ENCODE data around the gene DCST2.
A peak's percentile ranks its signal among the peaks of the same experiment; 100 is the strongest.

Gene DCST2

DNA sequence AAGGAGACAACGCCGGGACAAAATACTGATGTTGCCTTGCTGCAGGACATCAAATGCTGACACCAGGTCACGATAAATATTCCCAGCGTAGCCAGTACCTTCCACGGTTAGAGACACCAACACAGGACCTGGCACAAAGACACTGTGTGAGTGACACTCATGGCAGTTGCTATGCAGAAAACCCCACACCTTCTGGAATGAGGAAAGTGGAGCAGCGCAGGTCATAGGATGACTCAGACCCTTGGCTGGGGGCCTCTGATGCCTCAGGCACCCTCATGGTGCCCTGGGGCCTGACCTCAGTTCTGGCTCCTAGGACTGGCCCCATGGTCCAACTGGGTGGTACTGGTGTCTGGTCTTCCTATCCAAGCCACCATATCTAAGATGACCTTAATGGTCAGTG lies 7.0 kb downstream of the DCST2 start:
- peak; percentile 28 for DNase-seq (ENCODE audit: low read depth, low spot score)

DNA sequence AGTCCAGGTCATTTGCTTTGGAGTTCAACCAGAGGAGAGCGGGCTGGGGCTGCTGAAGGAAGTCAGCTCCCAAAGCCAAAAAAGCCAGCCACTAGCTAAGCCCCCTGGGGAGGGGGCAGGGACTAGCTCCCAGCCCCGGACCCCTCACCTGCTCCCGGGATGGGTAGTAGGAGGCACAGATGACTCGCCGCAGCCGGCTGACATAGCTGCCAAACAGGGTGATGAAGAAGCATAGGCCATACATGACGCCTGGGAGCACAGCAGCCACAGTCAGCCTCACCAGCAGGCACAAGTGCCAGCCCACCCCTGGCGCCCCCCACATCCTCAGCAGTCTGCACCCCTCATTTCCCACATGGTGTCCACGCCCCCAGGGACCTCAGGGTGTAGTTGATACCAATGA lies 7.4 kb downstream of the DCST2 start:
- DNase-seq (ENCODE audit: low read depth, low spot score), result no peak

DNA sequence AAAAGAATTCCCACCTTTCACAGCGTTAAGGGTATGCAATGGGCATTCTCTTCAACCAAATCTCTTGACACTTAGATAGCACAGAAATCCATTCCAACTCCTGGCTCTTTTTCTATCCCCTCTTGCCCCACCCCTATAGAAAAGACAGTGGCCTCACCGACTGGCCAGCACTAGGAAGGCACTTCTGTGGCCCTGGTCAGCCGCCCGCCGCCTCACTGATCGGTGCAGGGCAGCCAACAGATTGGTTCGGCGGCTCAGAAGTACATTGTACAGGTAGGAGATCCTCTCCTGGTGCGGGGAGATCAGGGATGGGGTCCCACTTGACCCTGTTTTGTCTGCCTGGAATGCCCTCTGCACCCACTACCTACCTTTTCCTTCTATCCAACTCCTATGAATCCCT lies 9.3 kb downstream of the DCST2 start:
- no peak for DNase-seq (ENCODE audit: low read depth, low spot score)

DNA sequence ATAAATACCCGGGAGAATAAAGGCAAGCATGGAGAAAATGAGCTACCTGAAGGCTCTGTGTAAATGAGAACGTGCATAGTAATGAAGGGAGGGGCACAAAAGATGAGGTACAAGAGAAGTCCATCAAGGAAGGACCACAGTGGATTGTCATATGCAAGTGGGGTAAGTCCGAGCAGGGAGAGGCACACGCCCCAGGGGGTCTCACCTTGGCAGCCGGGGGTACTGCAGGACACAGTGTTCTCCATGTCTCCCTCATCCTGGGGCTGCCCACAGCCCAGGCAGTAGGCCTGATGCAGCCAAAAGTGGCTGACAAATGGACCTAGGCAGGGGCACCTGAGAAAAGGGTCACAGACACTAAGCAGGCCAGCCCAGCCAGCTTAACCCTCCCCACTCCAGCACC lies 10.0 kb downstream of the DCST2 start:
- no peak for DNase-seq (ENCODE audit: low read depth, low spot score)

DNA sequence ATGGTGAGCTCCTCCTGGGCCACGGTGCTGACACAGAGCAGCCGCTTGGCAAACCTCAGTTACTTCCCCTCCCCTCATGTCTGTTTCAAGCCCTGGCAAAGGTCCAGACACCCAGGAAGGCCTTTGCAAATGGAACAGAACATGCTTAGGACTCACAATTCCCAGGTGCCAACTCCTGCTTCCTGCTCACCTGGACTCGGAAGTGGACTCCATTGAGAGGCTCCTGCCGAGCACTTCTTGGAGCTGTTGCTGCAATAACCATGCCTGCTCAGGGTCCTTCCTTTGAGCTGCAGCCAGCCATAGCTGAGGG lies 10.7 kb downstream of the DCST2 start:
- no peak for DNase-seq (ENCODE audit: low read depth, low spot score)

DNA sequence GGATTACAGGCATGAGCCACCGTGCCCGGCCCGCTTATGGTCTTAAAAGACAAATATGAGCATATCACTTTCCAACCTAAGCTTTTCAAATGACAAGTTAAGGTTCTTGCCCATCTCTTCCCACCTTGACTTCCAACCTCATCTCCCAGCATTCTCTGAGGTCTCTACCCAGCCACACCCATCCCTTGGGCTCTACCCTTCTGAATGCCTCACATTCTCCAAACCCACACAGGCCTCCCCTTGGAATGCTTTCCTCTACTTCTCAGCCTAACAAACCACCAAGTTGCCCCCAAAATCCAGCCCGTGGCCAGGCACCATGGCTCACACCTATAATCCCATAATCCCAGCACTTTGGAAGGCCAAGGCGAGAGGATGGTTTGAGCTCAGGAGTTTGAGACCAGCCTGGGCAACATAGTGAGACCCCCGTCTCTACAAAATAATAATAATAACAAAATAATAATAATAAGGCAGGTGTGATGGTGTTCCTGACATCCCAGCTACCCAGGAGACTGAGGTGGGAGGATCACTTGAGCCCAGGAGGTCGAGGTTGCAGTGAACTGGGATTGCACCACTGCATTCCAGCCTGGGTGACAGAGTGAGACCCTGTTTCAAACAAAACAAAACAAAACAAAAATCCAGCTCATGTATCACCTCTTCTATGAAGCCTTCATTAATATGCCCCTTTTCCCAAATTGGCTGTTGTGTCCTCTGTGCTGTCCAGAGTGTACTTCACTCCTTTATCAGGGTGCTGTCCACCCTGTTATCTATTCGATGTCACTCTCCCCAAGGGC lies 11.2 kb downstream of the DCST2 start:
- peak; percentile 29 for DNase-seq (ENCODE audit: low read depth, low spot score)

DNA sequence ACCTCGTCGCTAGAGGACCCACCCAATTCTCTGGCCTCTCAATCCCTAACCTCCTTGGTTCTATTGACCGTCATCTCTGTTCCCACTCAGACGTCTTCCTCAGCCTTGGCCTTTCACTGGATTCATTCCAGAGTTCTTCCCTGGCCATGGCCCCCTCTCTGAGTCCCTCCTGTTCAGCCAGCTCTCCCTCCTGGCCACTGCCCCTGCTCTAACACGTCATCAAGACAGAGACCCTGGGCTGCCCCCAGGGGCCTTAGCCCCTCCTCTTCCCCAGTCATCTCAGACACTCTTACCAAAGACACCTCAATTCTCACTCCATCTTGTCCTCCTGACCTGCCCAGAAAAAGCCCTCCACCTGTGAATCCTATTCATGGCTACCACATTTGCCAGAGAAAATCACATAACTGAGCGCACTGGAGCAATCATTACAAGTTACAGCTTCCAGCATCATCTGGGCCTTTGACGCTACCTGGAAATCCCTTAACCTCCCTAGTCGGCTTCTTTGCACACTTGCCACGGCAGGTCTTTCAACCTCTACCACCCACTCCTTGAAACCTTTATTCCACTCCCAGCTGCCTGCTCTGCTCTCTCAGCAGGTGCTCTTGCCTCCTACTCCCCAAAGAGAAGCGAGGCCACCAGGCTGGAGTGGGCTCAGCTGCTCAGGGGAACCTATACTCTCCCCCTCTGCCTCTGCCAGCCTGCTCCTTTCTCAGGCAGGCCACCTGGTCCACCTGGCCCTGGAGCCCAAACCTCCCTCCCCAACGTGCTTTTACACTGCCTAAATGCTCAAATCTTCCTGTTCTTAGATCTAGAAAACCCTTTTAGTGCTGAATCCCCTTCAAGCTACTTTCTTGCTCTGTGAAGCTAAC lies 14.0 kb downstream of the DCST2 start:
- DNase-seq (ENCODE audit: low read depth, low spot score), result no peak

DNA sequence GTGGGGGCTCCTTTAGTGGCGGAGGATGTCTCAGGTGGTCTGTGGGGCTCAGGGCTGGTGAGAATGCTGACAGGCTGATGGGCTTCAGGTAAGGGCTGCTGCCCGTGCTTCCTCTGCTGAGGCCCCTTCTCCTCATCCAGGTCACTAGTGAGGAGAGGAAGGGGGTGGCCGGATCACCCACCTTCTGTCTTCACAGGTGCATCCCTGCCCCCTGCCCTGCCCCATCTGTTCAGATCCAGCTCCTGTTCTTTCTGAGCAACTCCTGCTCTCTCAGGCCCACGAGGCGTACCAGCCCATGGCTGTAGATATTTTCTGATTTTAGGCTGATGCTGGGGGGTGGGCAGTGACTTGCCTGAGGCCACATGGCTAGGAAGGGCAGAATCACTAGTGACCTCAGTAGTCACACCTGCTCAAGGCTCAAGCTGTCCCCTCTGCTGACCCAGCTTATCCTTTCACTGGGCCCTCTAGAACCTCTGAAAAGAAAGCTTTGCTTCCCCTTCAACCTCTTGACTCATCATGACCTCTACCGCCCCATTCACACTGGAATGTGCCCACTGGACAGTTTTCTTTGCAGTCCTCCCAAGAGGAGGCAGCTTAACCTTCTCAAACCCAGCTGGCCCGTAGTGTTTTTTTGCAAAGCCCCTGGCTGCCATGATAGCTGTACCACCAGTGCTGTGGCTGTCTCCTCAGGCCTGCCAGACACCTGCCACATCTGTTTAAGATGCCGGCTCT lies 14.8 kb downstream of the DCST2 start:
- no peak for DNase-seq (ENCODE audit: low read depth, low spot score)

DNA sequence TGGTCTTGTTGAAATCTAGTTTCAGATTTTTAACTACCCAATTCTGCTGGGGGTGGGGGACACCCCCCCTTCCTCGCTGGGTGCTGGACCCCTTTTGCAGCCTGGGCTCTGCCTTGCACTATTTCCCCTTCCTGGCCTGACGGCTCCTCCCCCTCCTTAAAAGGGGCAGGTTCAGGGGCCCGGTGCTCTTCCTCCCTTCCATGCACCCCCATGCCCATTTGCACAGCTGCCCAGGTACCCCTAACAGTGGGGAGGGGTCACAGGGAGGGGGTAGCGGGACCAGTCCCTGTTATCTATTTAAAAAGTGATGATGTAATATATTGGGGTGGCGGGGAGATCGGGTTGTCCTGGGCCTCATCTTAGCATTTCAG lies 15.7 kb downstream of the DCST2 start:
- no peak for DNase-seq (ENCODE audit: low read depth, low spot score)

DNA sequence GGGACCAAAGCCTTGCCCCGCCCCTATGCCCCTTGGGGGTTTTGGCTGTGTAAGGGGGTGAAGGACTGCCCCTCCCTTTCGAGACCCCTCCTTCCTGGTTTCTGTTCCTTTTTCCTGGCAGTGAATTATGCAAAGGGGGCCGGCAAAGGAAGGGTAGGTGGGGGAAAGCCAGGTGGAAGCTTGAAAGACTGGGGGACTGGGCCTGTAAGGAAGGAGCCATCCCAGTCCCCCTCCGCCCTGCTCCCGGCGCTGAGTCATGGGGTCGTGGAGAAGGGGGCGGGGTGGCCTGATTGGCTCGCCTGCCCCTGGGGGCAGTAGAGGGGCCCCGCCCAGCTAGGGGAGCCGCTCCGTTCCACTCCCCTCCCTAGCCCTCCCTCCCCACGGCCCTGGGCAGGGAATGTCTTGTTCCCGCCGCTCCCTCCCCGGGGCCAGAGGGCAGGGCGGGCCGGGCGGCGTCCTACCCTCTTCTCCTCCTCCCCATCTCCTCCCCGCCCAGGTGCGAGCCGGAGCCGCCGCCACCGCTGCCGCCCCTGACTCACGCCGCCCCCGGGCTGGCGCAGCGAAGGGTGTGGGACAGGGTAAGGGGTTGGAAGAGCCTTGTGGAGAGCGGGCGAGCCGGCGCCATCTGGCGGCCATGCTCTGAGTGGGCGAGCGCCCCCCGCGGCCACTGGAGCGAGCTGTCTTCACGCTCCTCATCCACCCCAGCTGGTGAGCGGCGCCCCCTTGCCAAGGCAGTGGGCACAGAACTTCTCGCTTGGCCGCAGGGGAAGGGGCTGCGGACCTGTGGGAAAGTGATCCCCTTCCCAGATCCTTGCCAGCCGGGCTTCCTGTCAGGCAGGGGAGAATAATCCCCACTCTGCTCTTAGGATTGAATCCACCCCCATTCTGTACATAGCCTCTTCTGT lies 16.3 kb downstream of the DCST2 start:
- DNase-seq (ENCODE audit: low read depth, low spot score), result peak; percentile 97

DNA sequence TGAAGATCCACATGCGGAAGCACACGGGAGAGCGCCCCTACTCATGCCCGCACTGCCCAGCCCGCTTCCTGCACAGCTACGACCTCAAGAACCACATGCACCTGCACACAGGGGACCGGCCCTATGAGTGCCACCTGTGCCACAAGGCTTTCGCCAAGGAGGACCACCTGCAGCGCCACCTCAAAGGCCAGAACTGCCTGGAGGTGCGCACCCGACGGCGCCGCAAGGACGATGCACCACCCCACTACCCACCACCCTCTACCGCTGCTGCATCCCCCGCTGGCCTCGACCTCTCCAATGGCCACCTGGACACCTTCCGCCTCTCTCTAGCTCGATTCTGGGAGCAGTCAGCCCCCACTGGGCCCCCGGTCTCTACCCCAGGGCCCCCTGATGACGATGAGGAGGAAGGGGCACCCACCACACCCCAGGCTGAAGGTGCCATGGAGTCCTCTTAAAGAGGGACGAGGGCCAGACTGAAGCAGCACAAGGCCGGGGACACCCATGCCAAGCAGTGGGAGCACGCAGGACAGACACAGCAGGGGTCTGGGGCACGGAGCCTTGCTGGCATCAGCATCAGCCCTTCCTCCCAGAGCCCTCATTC lies 17.2 kb downstream of the DCST2 start:
- DNase-seq (ENCODE audit: low read depth, low spot score), result no peak

DNA sequence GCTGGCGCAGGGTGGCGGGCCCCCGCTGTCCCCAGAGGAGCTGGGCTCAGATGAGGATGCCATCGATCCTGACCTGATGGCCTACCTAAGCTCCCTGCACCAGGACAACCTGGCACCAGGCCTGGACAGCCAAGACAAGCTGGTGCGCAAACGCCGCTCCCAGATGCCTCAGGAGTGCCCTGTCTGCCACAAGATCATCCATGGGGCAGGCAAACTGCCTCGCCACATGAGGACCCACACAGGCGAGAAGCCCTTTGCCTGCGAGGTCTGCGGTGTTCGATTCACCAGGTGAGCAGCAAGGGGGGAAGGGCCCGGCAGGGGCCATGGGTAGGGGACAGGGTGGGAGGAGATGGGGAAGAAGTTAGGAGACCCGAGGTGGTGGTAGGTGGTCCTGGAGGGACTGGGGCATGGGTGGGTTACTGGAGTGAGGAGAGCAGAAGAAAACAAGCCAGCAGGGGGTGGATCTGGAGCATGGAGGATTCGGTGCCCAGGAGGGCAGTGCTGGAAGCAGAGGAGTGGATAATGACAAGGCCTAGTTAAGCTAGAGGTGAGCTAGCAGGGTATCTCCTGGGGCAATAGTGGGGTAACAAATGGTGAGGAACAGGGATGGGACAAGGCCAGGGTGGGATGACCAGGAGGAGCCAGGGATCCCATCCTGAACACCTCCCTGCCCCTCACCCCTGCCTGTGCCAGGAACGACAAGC lies 17.9 kb downstream of the DCST2 start:
- DNase-seq (ENCODE audit: low read depth, low spot score), result no peak

DNA sequence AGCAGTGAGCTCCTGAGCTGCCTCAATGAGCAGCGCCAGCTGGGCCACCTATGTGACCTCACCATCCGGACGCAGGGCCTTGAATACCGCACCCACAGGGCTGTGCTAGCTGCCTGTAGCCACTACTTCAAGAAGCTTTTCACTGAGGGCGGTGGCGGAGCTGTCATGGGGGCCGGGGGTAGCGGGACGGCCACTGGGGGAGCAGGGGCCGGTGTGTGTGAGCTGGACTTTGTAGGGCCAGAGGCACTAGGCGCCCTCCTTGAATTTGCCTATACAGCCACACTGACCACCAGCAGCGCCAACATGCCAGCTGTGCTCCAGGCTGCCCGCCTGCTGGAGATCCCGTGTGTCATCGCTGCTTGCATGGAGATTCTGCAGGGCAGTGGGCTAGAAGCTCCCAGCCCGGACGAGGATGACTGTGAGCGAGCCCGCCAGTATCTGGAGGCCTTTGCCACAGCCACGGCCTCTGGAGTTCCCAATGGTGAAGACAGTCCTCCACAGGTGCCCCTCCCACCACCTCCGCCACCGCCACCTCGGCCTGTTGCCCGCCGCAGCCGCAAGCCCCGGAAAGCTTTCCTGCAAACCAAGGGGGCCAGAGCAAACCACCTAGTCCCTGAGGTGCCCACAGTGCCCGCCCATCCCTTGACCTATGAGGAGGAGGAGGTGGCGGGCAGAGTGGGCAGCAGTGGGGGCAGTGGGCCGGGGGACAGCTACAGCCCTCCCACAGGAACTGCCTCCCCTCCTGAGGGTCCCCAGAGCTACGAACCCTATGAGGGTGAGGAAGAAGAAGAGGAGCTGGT lies 18.7 kb downstream of the DCST2 start:
- no peak for DNase-seq (ENCODE audit: low read depth, low spot score)

DNA sequence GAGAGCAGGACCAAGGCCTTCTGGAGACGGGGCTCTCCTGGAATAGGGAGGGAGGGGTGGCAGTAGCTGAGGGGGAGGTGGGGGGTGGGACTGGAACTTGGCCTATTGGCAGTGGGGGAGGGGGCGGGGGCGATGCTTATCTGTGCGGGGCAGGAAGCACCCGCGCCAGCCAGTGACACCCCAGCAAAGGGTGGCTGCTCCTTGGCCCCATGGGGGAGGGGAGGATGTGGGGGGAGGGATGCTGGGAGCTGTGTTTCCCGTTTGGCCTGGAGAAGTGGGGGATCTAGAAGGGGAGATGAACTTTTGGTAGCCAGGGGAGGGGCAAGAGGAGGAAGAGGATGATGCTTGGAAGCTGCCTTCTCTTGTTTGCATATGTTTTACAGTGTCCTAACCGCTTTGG lies 19.9 kb downstream of the DCST2 start:
- DNase-seq (ENCODE audit: low read depth, low spot score), result no peak

DNA sequence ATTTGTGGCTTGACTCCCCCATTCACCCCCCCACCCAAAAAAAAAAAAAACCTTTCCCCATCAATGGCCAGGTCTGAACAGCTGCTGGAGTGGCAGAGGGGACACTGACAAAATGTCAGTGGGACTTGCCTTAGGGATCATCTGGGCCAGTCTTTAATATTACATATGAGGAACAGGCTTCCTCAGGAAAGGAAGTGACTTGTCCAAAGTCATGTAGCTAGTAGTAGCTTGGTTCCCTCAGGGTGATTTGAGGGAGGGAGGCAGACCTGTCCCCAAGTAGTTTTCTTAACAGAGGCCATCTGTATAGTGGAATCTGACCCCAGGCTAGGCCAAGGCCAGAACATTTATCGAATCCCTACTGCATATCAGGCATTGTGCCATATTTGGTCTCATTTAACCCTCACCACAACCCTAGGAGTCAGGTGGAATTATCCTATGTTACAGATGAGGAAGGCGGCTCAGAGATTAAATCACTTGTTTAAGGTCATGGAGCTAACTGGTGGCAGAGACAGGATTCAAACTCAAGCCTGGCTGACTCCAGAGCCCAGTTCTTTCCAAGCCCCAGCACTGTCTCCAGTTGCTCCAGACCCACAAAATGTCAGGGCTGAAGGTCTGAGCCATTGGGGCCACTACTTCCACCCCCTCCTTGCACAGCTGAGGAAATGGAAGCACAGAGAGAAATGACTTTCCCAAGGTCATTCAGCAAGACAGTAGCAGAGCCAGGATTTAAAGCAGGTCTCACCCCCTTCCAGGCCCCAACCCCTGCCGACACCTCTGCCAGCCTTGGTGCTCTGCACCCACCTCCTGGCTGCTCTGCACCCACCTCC lies 20.6 kb downstream of the DCST2 start:
- no peak for DNase-seq (ENCODE audit: low read depth, low spot score)

DNA sequence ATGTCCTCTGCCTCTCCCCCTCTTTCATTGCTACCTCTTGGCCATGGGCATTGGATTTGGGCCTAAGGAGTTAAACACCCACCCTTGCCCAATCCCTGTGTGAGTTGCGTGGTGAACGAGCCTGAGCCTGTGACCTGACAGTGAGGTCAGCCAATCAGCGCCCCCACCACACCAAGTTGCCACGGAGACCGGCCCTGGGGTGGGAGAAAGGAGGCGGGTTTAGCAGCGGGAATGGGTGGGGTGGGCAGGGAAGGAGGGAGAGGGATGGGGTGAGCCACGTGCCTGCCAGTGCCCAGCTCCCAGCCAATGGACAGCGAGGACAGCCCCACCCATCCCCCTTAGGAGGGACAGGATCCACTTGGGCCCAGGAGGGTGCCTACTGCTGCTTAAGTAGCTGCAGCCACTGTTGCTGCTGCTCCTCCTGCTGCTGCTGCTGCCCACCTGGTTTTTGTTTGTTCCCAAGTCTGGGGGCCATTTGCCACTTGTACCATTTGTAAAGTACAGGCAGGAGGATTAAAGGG lies 21.5 kb downstream of the DCST2 start:
- peak; percentile 34 for DNase-seq (ENCODE audit: low read depth, low spot score)

DNA sequence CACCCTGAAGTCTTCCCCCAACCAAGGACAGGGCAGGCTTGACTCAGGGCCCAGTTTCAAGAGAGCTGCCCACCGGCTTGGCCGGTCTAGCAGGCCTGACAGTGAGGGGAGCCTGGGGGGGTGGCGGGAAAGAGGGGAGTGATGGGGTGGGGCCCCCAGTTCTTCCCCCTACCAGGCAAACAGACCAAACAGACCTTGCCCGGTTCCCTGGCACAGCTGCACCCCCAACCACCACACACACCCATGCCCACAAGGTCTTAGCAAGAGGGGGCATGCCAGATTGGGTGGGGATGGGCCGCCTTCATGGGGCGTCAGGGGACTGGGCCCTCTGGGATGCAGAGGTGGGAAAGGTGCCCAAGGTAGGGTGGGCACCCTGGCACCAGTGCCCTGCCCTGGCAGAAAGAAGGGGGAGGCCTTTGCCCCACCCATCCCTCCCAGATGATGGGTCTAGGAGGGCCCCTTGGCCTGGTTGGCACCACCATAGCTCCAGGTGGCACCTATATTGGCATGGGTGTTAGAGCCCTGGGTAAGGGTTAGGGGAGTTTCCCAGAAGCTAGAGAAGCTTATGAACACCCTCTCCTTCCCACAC lies 22.1 kb downstream of the DCST2 start:
- DNase-seq (ENCODE audit: low read depth, low spot score), result no peak

DNA sequence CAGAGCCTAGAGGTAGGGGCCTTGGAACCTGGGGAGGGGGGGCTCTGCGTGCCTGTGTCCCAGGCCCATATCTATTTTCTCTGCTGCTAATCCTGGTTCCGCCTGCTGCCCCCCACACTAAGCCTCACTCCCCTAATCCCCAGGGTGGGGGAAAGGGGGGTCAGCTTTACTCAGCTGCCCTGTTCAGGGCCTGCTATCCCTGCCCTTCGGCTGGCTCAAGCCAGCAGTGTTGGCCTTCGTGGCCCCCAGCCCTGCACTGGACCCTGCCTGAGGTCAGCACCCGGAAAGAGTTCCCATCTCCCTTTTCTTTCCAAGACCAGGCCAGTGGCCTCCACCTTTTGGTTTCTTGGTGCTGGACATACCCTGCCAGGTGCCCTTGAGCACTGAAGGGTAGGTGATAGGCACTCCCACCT lies 22.6 kb downstream of the DCST2 start:
- no peak for DNase-seq (ENCODE audit: low read depth, low spot score)

All from astrocyte of the hippocampus (primary cell).